HAP-1 (cell line): Measurements from ENCODE around the gene CORIN.
A peak's percentile ranks its signal among the peaks of the same experiment; 100 is the strongest.
"Not testable (repeated sequence)": the region's sequence is repeated elsewhere in the genome, so short reads cannot be mapped to it uniquely, and the experiment has no call there.

ENCODE experiments used
- DNase-seq, 2 experiments: peaks; one replicate each; pipeline ENCODE4 v3.0.0-alpha.2; 2016 to 2020; ENCODE audit warnings: low spot score in 2 of 2
- H3K27me3 ChIP-seq: fragments of 250-450 bp; sonication (Bioruptor Pico); 2 replicates; pipeline ENCODE4 v1.5.1; 2020; ENCODE audit warnings: low read depth, mild to moderate bottlenecking, moderate library complexity
- H3K36me3 ChIP-seq: fragments of 250-450 bp; sonication (Bioruptor Pico); replicated peaks from 2 replicates; pipeline ENCODE4 v1.5.1; 2020; ENCODE audit warnings: mild to moderate bottlenecking
- H3K4me1 ChIP-seq: fragments of 250-450 bp; sonication (Bioruptor Pico); 2 replicates; pipeline ENCODE4 v1.5.1; 2020; ENCODE audit warnings: mild to moderate bottlenecking
- H3K4me3 ChIP-seq: fragments of 250-450 bp; sonication (Bioruptor Pico); 2 replicates; pipeline ENCODE4 v1.5.1; 2020; ENCODE audit warnings: mild to moderate bottlenecking, moderate library complexity
- H3K9me3 ChIP-seq: fragments of 250-450 bp; sonication (Bioruptor Pico); 2 replicates; pipeline ENCODE4 v1.5.1; 2020; ENCODE audit warnings: mild to moderate bottlenecking, moderate library complexity
- in situ Hi-C: fragments of 300-500 bp; cut with MboI; formaldehyde crosslinking; loops from 3 replicates; pipeline ENCODE4 v1.14.3; 2020; ENCODE audit warnings: low sequenced_read_pairs, inconsistent platforms, mixed read lengths

The CORIN gene

DNA sequence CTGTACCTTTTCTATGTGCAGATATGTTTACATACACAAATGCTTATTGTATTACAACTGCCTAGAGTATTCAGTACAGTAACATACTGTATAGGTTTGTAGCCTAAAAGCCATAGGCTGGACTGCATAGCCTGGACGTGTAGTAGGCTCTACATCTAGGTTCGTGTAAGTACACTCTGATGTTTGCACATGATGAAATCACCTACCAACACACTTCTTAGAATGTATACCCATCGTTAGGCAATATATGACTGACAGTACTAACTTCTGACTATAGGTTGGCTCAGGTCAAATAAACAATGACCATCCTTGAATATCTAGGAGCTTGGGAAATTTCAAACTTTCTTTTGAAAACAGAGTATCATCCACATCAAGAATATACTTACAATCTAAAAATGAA, 139.0 kb downstream of the CORIN start:
- no peaks in the 10 kb centered on the region; the same call in 1 of the 2 replicates for H3K9me3 ChIP-seq
- H3K36me3 ChIP-seq = no peaks in the 10 kb centered on the region
- H3K27me3 ChIP-seq = peaks cover 14% of the 10 kb centered on the region
- H3K4me1 ChIP-seq = no peaks in the 10 kb centered on the region
- in situ Hi-C loops = loop anchor here (25.0 kb wide), 1 partner anchor 388 kb away; no protein-coding TSS in a partner anchor
- no peak for DNase-seq
- no peak overlapping the region for H3K4me3 ChIP-seq

DNA sequence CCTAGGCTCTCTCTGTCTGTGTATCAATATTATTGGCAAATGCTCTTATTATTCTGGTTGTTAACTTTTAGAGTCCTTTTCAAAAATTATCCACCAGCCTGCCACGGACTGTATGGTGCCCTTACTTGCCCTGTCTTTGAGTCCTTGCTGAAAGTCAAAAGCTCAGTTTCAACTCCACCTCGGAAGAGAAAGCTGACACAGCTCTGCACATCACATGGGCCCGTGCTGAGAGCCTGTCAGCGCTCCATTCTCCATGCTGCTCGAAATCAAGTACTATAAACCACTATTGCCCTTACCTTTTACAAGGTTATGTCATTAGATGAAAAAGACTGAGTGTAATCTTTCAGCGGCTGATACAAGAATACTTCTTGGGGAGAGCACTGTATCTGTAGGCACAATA, 141.0 kb downstream of the CORIN start:
- in situ Hi-C loops = loop anchor here (25.0 kb wide), 1 partner anchor 390 kb away; no protein-coding TSS in a partner anchor

DNA sequence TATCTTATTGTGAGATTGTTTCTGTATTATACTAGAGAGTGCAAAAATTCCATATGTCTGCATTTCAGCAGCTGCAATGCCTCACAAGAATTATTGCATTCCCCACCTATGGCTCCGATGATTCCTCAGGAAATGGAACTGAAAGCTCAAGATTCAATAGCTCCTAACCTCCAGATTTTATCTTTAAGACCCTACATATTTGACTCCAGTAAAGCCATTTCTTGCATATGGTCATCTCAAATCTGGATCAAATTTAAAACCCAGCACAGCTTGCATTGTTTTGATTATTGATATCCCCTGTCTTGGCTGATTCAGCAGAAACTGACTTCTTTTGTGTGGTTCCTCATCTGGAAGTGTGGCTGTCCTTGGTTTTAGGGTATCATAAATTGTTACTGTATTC, 142.6 kb downstream of the CORIN start:
- Histone ChIP-seq H3K36me3 (no peaks in the 10 kb centered on the region), H3K27me3 (peaks cover 16% of the 10 kb centered on the region), H3K4me1 (no peaks in the 10 kb centered on the region), H3K4me3 (no peak overlapping the region), H3K9me3 (no peaks in the 10 kb centered on the region)
- in situ Hi-C loops = loop anchor here (25.0 kb wide), 1 partner anchor 392 kb away; no protein-coding TSS in a partner anchor
- DNase-seq = no peak

More for the DNA sequence above, 141.0 kb downstream of the CORIN start:
- no peaks in the 10 kb centered on the region for H3K4me1 ChIP-seq
- DNase-seq = no peak
- H3K9me3 ChIP-seq = no peaks in the 10 kb centered on the region; the same call in 1 of the 2 replicates
- no peaks in the 10 kb centered on the region for H3K36me3 ChIP-seq
- H3K4me3 ChIP-seq = no peak overlapping the region
- peaks cover 16% of the 10 kb centered on the region for H3K27me3 ChIP-seq

DNA sequence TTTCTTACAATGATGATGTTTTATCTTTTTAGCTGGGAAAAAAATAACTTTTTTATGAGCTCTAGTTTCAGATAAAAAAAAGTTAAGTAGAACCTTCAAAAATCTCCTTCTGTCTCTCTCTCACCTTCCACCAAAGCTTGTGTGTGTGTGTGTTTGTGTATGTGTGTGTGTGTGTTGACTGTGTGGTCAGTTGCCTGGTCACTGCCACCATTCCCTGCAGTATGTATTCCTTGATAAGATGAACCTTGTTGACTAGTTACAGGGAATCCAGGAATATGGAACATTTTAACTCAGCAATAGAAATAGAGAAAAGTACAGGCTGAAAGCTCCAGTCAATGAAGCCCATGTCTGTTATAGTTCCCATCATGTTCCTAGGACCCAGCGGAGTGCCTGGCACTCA, 143.5 kb downstream of the CORIN start:
- no peak for DNase-seq
- Histone ChIP-seq H3K36me3 (no peaks in the 10 kb centered on the region), H3K27me3 (peaks cover 10% of the 10 kb centered on the region; the same call in 1 of the 2 replicates), H3K4me1 (no peaks in the 10 kb centered on the region), H3K9me3 (no peaks in the 10 kb centered on the region), H3K4me3 (no peak overlapping the region)
- in situ Hi-C loops = loop anchor here (25.0 kb wide), 1 partner anchor 393 kb away; no protein-coding TSS in a partner anchor

DNA sequence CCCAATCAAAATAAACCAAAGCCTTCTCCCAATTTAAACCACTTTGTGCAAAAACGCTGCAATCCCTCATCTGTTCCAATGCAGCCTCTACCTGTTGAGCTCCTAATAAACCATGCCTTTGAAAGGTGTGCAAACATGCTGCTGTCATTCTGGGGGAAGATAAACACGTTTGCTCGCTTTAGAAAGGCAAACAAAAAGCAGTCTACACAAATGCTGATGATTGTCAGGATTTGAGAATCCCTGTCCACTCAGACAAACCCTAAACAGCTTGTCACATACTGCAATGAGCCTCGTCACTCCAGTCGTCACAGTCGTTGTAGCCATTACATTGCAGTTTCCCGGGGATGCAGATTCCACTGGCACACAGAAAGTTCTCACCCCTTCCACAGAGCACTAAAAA, 145.2 kb downstream of the CORIN start:
- DNase-seq = no peak
- in situ Hi-C loops = loop anchor here (25.0 kb wide), 1 partner anchor 395 kb away; no protein-coding TSS in a partner anchor
- Histone ChIP-seq H3K27me3 (peaks cover 10% of the 10 kb centered on the region; the same call in 1 of the 2 replicates), H3K4me1 (no peaks in the 10 kb centered on the region), H3K36me3 (no peaks in the 10 kb centered on the region), H3K9me3 (no peaks in the 10 kb centered on the region), H3K4me3 (no peak overlapping the region)

DNA sequence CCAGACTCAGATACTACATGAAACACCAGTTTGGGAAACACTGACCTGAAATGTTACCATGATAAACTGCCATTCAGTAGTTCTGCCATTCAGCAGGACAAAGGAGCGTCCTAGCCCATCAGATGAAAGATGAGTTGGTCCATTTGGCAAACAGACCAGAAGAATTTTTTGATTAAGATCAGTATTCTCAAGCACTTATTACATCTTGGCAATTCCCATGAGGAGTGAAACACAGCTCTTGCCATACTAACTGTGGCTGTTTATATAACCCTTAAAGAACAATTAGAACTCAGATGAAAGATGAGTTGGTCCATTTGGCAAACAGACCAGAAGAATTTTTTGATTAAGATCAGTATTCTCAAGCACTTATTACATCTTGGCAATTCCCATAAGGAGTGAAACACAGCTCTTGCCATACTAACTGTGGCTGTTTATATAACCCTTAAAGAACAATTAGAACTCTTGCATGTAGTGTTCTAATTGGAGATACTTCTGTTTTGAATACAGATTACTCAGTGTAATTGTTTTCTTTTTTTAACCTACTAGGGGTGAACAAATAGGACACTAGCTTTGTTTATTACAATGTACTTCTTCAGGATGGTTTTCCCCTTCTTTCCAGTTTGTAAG, 146.0 kb downstream of the CORIN start:
- in situ Hi-C loops = loop anchor here (25.0 kb wide), 1 partner anchor 395 kb away; no protein-coding TSS in a partner anchor
- DNase-seq = not testable (repeated sequence)

DNA sequence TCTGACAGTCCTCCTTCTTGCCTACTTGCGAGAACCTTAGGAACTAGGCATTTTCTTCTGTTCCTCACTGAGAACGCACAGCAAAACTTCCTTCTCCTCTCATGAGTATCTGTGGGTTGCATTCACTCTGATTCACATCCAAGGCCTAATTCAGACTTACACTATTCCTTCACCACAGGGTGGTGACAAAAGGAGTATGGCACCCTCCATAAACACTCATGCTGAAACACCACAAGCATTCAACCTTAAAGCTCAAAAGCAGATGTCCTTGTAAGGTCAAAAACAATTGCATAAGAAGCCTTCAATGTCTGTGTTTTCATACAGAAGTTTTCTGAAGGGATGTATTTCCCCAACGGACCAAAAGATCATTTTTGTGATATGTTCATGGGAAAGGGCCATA, 147.3 kb downstream of the CORIN start:
- no peak for DNase-seq
- no peaks in the 10 kb centered on the region for H3K9me3 ChIP-seq
- no peaks in the 10 kb centered on the region for H3K4me1 ChIP-seq
- H3K36me3 ChIP-seq = no peaks in the 10 kb centered on the region
- peaks cover 10% of the 10 kb centered on the region; the same call in 1 of the 2 replicates for H3K27me3 ChIP-seq
- H3K4me3 ChIP-seq = no peak overlapping the region
- in situ Hi-C loops = loop anchor here (25.0 kb wide), 1 partner anchor 397 kb away; no protein-coding TSS in a partner anchor

More for the DNA sequence above, 146.0 kb downstream of the CORIN start:
- H3K4me1 ChIP-seq, H3K27me3 ChIP-seq, H3K36me3 ChIP-seq, H3K4me3 ChIP-seq, H3K9me3 ChIP-seq: not testable (repeated sequence)

DNA sequence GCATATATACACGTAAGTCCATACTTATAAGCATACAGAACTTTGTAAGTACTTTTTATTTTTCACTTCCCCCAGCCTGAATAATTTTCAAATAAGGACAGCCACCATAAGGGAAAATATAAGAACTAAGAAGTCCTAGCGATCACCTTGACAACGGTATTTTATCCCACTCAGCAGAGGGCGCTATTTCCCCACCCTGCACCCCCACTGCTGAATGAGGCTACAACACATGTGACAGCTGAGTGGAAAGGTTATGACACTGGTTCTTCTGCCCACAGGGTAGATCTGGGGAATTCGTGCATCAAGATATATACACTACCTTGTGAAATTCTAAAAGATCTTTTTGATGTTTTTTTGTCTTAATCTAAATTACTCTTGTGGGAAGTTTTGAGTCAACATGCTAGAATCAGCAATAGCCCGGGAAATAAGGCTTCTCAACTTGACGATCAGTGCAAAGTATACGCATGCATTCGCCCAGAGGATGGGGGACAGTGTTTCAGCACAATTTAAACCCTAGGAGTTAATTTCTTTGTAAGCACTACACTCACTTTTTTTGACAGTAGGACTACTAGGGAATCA, 151.5 kb downstream of the CORIN start:
- H3K36me3 ChIP-seq = no peaks in the 10 kb centered on the region
- in situ Hi-C loops = loop anchor here (5.0 to 25.0 kb wide), 3 partner anchors 151 to 401 kb away; partner anchors contain the start of gene CORIN

DNA sequence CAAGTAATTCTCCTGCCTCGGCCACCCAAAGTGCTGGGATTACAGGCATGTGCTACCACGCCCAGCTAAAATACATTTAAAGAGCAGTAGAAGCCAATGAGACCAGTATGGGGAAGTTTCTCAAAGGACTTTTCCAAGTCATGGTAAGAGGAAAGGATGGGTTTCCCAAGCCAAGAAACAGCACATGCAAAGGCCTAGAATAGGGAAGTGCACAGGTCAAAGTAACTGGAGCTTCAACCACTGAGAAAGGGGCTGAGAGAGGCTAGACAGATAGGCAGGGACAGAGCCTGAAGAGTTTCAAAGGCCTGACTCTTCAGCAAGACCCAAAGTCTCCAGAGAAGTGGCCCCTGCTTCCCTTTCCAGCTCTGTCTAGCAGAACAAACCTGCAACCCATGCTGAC, 162.1 kb downstream of the CORIN start:
- no peak overlapping the region for H3K4me3 ChIP-seq
- no peaks in the 10 kb centered on the region for H3K4me1 ChIP-seq
- peaks cover 7% of the 10 kb centered on the region; the same call in 1 of the 2 replicates for H3K27me3 ChIP-seq
- no peak for DNase-seq
- in situ Hi-C loops = loop anchor here (25.0 kb wide), 1 partner anchor 411 kb away; no protein-coding TSS in a partner anchor
- H3K9me3 ChIP-seq = no peaks in the 10 kb centered on the region
- H3K36me3 ChIP-seq = no peaks in the 10 kb centered on the region

More for the DNA sequence above, 151.5 kb downstream of the CORIN start:
- Histone ChIP-seq H3K9me3 (no peaks in the 10 kb centered on the region), H3K27me3 (peaks cover 7% of the 10 kb centered on the region), H3K4me3 (no peak overlapping the region), H3K4me1 (no peaks in the 10 kb centered on the region)
- peak; percentile 45 to 81 for DNase-seq

DNA sequence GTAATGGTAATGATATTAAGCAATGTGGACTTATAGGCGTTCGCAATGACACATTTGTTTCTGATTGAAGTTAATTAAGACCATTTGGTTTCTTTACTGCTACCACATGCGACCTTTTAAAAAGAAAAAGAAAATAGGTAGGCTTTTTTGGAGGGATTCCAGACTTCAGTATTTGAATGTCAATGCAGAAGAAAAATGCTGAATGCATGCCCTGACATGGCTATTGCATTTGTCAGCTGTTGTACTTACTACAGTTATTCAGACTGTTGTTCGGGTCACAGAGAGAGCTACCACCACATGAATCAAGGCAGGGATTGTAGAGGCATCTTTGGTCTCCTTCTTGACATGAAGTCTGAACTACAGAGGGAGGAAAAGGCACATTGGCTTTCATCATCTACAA, 163.7 kb downstream of the CORIN start:
- H3K36me3 ChIP-seq = no peaks in the 10 kb centered on the region
- no peak overlapping the region for H3K4me3 ChIP-seq
- no peaks in the 10 kb centered on the region for H3K9me3 ChIP-seq
- in situ Hi-C loops = no loop called here
- peak; percentile 9 to 26 for DNase-seq
- peaks cover 3% of the 10 kb centered on the region; the same call in 1 of the 2 replicates for H3K27me3 ChIP-seq
- H3K4me1 ChIP-seq = no peaks in the 10 kb centered on the region

DNA sequence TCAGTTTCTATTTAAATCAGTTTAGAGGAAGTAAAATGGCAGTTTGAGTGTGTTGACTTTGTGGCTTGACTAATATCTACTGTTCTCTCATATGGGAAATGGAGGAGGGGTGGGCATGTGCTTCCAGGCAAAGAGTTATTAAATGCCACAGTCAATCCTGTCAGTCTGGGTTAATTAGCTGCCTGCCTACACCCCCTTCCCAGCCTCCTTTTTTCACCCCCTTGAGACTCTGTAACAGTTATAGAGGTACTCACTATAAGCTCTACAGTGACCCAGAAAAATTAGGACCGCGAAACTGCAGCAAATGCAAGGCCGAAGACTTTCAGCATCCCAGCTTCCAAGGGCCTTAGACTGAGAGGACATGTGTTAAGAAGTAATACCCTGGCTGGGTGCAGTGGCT, 165.2 kb downstream of the CORIN start:
- no peaks in the 10 kb centered on the region for H3K4me1 ChIP-seq
- no peak overlapping the region for H3K4me3 ChIP-seq
- in situ Hi-C loops = no loop called here
- no peaks in the 10 kb centered on the region for H3K36me3 ChIP-seq
- peaks cover 3% of the 10 kb centered on the region; the same call in 1 of the 2 replicates for H3K27me3 ChIP-seq
- H3K9me3 ChIP-seq = no peaks in the 10 kb centered on the region
- no peak for DNase-seq

DNA sequence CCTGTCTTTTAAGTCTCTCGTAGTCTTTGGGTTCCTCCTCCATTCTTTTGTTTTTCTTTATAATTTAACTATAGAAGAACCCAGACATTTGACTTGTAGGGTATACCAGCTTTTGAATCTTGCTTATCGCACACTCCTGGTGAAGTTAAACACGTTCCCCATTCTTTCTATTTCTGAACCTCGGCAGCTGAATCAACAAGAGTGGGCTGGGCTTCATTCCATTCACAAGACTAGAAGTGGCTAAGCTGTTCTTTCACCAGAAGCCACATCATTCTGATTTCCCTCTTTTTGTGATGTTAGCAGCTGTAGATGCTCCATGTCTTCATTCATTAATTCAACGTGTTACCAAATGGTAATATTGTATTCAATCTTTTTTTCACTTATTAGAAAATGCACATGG, 167.9 kb downstream of the CORIN start:
- in situ Hi-C loops = no loop called here
- Histone ChIP-seq H3K36me3 (no peaks in the 10 kb centered on the region), H3K9me3 (no peaks in the 10 kb centered on the region), H3K4me1 (no peaks in the 10 kb centered on the region), H3K4me3 (no peak overlapping the region), H3K27me3 (peaks cover 3% of the 10 kb centered on the region; the same call in 1 of the 2 replicates)
- no peak for DNase-seq

DNA sequence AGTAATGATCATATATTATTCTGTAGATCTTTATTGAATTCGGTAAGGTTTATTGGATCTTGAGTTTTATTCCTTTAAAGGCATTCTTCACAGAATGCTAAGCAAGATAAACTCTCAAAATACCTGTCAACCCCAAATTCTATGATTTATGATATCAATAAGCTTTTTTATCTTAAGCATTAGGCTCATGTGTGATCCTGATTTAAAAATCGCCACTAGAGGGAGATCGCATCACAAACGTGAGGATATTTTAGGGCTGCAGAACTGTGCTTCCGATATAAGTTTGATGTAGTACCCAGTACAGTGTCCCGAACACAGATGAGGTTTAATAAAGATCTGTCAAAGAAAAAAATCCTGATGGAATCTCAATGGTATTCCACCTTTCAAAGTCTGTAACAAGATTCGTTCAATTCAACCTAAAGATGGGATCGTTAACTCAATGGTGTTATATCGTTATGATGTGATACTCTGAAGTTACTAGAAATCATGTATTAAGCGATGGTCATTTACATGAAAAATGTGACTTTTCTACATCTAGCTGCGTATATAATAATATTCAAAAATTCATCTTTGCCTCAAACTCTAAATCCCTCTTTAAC, 169.0 kb downstream of the CORIN start:
- H3K4me3 ChIP-seq = no peak overlapping the region

DNA sequence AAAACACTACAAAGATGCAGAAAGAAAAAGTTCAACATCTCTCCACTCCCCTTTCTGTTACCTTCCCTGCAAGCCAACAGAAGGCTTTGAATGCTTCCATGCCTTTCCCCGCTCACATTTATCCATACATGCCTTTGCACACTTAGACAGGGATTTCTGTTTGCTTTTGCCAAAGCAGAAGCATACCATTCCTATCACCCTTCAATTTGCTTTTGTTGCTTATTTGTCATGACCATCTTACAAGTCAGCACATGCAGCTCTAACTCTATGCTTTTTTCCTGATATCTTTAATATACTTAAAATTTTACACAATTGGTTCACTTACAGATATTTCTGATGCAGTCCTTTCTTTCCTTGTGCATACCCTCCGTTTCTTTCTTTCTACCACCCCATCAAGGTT, 169.6 kb downstream of the CORIN start:
- in situ Hi-C loops = no loop called here

More for the DNA sequence above, 169.0 kb downstream of the CORIN start:
- Histone ChIP-seq H3K4me1 (no peaks in the 10 kb centered on the region), H3K9me3 (no peaks in the 10 kb centered on the region), H3K27me3 (no peaks in the 10 kb centered on the region), H3K36me3 (no peaks in the 10 kb centered on the region)
- in situ Hi-C loops = no loop called here
- DNase-seq = peak; percentile 25 to 49

More for the DNA sequence above, 169.6 kb downstream of the CORIN start:
- H3K36me3 ChIP-seq = no peaks in the 10 kb centered on the region
- H3K27me3 ChIP-seq = no peaks in the 10 kb centered on the region
- no peaks in the 10 kb centered on the region for H3K4me1 ChIP-seq
- no peak overlapping the region for H3K4me3 ChIP-seq
- no peaks in the 10 kb centered on the region for H3K9me3 ChIP-seq
- DNase-seq = no peak
